GM23338 (cell line): ENCODE data around the gene CITED4.

Experiments used
- CREB1 ChIP-seq: fragments of 250-450 bp; sonication (Bioruptor Pico); IDR thresholded peaks from 2 replicates; pipeline ENCODE4 v1.5.0; 2020; ENCODE audit warnings: low read depth, mild to moderate bottlenecking, moderate library complexity
- EZH2 ChIP-seq: fragments of 200-600 bp; sonication (generic); IDR thresholded peaks from one replicate; pipeline ENCODE4 v1.8.0; 2017; ENCODE audit warnings: antibody characterized with exemption, mild to moderate bottlenecking, low read depth; ENCODE audit not compliant: unreplicated experiment
- EZH2phosphoT487 ChIP-seq: fragments of 200-600 bp; sonication (generic); IDR thresholded peaks from one replicate; pipeline ENCODE4 v1.8.1; 2018; ENCODE audit warnings: antibody characterized with exemption; ENCODE audit not compliant: unreplicated experiment
- JUNB ChIP-seq: IDR thresholded peaks from one replicate; pipeline ENCODE4 v1.6.1; 2016; ENCODE audit warnings: antibody characterized with exemption; ENCODE audit not compliant: unreplicated experiment
- POLR2AphosphoS5 ChIP-seq: IDR thresholded peaks from 2 replicates; pipeline ENCODE4 v1.6.1; 2016; ENCODE audit warnings: antibody characterized with exemption, low read depth
- REST ChIP-seq: IDR thresholded peaks from one replicate; pipeline ENCODE4 v1.6.1; 2018; ENCODE audit warnings: antibody characterized with exemption; ENCODE audit not compliant: unreplicated experiment
- ZNF331 ChIP-seq: fragments of 250-450 bp; sonication (Bioruptor Pico); IDR thresholded peaks from 2 replicates; pipeline ENCODE4 v1.5.0; 2020; ENCODE audit warnings: low read depth, mild to moderate bottlenecking, moderate library complexity
- TF ChIP-seq, protein P1 (sequence below), 2 experiments: fragments of 200-600 bp in 1 of 2; sonication (generic) in 1 of 2; conservative IDR thresholded peaks; 2 replicates each; pipeline versions ENCODE4 v1.5.1 to v1.6.1; 2016 to 2017; ENCODE audit warnings: antibody characterized with exemption in 2 of 2, low read depth in 2 of 2, mild to moderate bottlenecking in 2 of 2, moderate library complexity in 1 of 2
- TF ChIP-seq, protein P2 (sequence below): fragments of 250-450 bp; sonication (Bioruptor Pico); IDR thresholded peaks from 2 replicates; pipeline ENCODE4 v1.5.0; 2020; ENCODE audit warnings: mild to moderate bottlenecking, moderate library complexity

GRCh38 chr1:40845895-40846294, 16.3 kb downstream of the CITED4 start:
- TF ChIP-seq JUNB (no peak), POLR2AphosphoS5 (no peak), REST (no peak), EZH2 (no peak), CREB1 (CRISPR knock-in tag) (no peak), EZH2phosphoT487 (no peak), ZNF331 (CRISPR knock-in tag) (no peak)
- TF ChIP-seq, protein P1, sequence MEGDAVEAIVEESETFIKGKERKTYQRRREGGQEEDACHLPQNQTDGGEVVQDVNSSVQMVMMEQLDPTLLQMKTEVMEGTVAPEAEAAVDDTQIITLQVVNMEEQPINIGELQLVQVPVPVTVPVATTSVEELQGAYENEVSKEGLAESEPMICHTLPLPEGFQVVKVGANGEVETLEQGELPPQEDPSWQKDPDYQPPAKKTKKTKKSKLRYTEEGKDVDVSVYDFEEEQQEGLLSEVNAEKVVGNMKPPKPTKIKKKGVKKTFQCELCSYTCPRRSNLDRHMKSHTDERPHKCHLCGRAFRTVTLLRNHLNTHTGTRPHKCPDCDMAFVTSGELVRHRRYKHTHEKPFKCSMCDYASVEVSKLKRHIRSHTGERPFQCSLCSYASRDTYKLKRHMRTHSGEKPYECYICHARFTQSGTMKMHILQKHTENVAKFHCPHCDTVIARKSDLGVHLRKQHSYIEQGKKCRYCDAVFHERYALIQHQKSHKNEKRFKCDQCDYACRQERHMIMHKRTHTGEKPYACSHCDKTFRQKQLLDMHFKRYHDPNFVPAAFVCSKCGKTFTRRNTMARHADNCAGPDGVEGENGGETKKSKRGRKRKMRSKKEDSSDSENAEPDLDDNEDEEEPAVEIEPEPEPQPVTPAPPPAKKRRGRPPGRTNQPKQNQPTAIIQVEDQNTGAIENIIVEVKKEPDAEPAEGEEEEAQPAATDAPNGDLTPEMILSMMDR (conservative IDR thresholded peaks at IDR 0.05; ENCODE audit: low read depth in 2 of 2), result no peak
- TF ChIP-seq, protein P2, sequence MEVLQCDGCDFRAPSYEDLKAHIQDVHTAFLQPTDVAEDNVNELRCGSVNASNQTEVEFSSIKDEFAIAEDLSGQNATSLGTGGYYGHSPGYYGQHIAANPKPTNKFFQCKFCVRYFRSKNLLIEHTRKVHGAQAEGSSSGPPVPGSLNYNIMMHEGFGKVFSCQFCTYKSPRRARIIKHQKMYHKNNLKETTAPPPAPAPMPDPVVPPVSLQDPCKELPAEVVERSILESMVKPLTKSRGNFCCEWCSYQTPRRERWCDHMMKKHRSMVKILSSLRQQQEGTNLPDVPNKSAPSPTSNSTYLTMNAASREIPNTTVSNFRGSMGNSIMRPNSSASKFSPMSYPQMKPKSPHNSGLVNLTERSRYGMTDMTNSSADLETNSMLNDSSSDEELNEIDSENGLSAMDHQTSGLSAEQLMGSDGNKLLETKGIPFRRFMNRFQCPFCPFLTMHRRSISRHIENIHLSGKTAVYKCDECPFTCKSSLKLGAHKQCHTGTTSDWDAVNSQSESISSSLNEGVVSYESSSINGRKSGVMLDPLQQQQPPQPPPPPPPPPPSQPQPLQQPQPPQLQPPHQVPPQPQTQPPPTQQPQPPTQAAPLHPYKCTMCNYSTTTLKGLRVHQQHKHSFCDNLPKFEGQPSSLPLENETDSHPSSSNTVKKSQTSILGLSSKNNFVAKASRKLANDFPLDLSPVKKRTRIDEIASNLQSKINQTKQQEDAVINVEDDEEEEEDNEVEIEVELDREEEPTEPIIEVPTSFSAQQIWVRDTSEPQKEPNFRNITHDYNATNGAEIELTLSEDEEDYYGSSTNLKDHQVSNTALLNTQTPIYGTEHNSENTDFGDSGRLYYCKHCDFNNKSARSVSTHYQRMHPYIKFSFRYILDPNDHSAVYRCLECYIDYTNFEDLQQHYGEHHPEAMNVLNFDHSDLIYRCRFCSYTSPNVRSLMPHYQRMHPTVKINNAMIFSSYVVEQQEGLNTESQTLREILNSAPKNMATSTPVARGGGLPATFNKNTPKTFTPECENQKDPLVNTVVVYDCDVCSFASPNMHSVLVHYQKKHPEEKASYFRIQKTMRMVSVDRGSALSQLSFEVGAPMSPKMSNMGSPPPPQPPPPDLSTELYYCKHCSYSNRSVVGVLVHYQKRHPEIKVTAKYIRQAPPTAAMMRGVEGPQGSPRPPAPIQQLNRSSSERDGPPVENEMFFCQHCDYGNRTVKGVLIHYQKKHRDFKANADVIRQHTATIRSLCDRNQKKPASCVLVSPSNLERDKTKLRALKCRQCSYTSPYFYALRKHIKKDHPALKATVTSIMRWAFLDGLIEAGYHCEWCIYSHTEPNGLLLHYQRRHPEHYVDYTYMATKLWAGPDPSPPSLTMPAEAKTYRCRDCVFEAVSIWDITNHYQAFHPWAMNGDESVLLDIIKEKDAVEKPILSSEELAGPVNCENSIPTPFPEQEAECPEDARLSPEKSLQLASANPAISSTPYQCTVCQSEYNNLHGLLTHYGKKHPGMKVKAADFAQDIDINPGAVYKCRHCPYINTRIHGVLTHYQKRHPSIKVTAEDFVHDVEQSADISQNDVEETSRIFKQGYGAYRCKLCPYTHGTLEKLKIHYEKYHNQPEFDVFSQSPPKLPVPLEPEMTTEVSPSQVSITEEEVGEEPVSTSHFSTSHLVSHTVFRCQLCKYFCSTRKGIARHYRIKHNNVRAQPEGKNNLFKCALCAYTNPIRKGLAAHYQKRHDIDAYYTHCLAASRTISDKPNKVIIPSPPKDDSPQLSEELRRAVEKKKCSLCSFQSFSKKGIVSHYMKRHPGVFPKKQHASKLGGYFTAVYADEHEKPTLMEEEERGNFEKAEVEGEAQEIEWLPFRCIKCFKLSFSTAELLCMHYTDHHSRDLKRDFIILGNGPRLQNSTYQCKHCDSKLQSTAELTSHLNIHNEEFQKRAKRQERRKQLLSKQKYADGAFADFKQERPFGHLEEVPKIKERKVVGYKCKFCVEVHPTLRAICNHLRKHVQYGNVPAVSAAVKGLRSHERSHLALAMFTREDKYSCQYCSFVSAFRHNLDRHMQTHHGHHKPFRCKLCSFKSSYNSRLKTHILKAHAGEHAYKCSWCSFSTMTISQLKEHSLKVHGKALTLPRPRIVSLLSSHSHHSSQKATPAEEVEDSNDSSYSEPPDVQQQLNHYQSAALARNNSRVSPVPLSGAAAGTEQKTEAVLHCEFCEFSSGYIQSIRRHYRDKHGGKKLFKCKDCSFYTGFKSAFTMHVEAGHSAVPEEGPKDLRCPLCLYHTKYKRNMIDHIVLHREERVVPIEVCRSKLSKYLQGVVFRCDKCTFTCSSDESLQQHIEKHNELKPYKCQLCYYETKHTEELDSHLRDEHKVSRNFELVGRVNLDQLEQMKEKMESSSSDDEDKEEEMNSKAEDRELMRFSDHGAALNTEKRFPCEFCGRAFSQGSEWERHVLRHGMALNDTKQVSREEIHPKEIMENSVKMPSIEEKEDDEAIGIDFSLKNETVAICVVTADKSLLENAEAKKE (CRISPR knock-in tag), result no peak
